Kidney epithelial cell (primary cell): ENCODE data around the gene MXD4. TPM values are rescaled to one million over a fixed set of nuclear protein-coding genes. Genes with fewer than 3 reads are reported as not detected.

Source experiments
- DNase-seq: peaks from one replicate; pipeline ENCODE4 v3.0.0-alpha.2; 2010; ENCODE audit warnings: low read depth
- H3K27me3 ChIP-seq: 2 replicates; pipeline ENCODE4 v1.6.0; 2011; ENCODE audit warnings: low read length; ENCODE audit not compliant: control insufficient read depth, insufficient read depth
- H3K36me3 ChIP-seq: 2 replicates; pipeline ENCODE4 v1.5.1; 2011; ENCODE audit warnings: low read length; ENCODE audit not compliant: control insufficient read depth, insufficient read depth
- H3K4me3 ChIP-seq: 2 replicates; pipeline ENCODE4 v1.5.1; 2011; ENCODE audit warnings: low read depth, mild to moderate bottlenecking, control low read depth, low read length
- total RNA-seq: library from RNA; depleted of rRNA; stranded (reverse); fragments of >200 nt; gene quantifications from 2 replicates; pipeline ENCODE4 v1.2.3, GENCODE V29; 2015
- TF ChIP-seq, protein P1 (sequence below): IDR thresholded peaks from 2 replicates; pipeline ENCODE4 v1.5.1; 2011; ENCODE audit warnings: mild to moderate bottlenecking, moderate library complexity, low read length, control low read depth, inconsistent platforms; ENCODE audit not compliant: insufficient read depth, poor library complexity, severe bottlenecking

The MXD4 gene
- total RNA-seq, 1 donor from 2014 or later, result 31.8 TPM

DNA sequence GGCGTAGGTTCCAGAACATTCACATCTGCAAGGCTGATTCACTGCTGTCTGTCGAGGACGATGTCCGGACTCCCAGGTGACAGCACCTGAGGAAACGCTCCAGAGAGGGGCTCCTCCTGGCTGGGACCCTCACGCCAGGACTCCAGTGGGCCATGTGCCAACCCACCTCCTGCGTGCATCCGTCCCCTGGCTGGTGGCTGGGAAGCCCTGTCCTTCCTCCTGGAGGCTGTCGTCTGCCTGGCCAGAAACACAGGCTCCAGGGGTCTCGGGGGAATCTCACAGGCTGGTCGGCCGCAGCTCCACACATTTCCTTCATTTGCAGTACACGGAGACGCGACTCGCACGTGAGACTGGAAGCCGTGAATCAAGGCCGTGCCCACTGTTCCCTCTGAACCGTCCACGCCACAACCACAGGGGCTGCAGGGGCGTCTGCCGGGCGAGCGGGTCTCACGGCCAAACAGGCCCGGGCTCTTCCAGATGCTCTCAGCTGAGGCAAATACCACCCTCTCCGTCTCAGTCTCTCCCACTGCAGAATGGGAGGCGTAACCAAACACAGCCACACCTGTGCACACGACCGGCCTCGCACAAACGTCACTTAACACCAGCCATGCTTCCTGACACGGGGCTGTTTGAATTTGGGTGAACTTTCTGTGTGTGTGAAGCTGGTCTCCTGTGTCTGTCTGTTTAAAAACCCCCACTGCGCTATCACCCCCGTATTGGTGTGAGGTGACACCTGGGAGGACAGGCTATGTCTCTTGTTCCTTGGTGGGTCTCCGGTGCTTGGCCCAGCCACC, 38.7 kb upstream of the MXD4 start:
- no peak for DNase-seq
- H3K36me3 ChIP-seq, result no peaks in the 10 kb centered on the region

GRCh38 chr4:2299794-2300193, 37.9 kb upstream of the MXD4 start:
- Histone ChIP-seq H3K27me3 (peaks cover 20% of the 10 kb centered on the region), H3K4me3 (no peak overlapping the region), H3K36me3 (no peaks in the 10 kb centered on the region)
- no peak for DNase-seq
- TF ChIP-seq, protein P1, sequence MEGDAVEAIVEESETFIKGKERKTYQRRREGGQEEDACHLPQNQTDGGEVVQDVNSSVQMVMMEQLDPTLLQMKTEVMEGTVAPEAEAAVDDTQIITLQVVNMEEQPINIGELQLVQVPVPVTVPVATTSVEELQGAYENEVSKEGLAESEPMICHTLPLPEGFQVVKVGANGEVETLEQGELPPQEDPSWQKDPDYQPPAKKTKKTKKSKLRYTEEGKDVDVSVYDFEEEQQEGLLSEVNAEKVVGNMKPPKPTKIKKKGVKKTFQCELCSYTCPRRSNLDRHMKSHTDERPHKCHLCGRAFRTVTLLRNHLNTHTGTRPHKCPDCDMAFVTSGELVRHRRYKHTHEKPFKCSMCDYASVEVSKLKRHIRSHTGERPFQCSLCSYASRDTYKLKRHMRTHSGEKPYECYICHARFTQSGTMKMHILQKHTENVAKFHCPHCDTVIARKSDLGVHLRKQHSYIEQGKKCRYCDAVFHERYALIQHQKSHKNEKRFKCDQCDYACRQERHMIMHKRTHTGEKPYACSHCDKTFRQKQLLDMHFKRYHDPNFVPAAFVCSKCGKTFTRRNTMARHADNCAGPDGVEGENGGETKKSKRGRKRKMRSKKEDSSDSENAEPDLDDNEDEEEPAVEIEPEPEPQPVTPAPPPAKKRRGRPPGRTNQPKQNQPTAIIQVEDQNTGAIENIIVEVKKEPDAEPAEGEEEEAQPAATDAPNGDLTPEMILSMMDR, result no peak

More for the DNA sequence above, 38.7 kb upstream of the MXD4 start:
- Histone ChIP-seq H3K27me3 (peaks cover 20% of the 10 kb centered on the region), H3K4me3 (no peak overlapping the region)
- TF ChIP-seq, protein P1, result no peak

DNA sequence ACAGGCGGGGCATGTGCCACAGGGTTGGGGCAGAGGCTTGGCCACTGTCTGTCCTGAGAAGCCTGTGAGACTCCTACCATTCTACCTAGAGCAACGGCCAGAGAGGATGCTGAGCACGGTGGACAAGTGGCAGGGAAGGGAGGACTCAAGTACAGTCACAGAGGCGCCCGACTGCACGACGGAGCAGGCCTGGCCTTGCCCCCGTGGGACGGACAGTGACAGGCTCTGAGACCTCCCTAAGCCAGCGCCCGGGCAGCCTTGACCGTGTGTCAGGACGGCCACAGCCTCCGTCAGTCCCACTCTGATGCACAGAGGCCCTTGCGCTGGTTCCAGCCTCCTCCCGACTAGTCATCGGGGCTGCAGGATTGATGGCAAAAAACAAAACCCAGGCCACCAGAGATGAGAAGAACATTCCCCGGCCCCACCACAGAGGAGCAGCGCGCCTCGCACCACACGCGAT, 36.7 kb upstream of the MXD4 start:
- TF ChIP-seq, protein P1, result no peak
- Histone ChIP-seq H3K36me3 (no peaks in the 10 kb centered on the region), H3K27me3 (peaks cover 20% of the 10 kb centered on the region), H3K4me3 (no peak overlapping the region)
- DNase-seq, result no peak

DNA sequence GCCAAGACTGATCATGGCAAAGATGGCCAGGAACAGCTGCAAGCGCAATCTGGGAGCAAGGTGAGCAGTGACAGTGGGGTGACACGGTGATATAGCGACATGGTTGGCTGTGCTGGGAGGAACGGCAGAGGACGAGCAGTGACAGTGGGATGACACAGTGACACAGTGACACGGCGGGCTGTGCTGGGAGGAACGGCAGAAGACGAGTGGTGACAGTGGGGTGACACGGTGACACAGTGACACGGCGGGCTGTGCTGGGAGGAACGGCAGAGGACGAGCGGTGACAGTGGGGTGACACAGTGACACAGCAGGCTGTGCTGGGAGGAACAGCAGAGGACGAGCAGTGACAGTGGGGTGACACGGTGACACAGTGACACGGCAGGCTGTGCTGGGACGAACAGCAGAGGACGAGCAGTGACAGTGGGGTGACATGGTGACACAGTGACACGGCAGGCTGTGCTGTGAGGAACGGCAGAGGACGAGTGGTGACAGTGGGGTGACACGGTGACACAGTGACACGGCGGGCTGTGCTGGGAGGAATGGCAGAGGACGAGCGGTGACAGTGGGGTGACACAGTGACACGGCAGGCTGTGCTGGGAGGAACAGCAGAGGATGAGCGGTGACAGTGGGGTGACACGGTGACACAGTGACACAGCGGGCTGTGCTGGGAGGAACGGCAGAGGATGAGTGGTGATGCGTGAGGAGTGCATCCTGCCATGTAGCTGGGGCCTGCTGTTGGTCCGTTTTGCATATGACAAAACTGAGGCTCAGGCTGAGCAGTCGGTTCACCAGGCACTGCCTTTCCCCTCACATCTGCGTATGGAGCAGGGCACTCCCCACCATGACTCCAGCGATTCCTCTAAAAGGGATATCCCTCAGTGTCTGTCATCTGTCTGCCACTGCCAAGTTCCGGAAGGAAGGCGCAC, 36.0 kb upstream of the MXD4 start:
- TF ChIP-seq, protein P1, result no peak
- Histone ChIP-seq H3K36me3 (no peaks in the 10 kb centered on the region), H3K27me3 (peaks cover 20% of the 10 kb centered on the region), H3K4me3 (no peak overlapping the region)
- no peak for DNase-seq

DNA sequence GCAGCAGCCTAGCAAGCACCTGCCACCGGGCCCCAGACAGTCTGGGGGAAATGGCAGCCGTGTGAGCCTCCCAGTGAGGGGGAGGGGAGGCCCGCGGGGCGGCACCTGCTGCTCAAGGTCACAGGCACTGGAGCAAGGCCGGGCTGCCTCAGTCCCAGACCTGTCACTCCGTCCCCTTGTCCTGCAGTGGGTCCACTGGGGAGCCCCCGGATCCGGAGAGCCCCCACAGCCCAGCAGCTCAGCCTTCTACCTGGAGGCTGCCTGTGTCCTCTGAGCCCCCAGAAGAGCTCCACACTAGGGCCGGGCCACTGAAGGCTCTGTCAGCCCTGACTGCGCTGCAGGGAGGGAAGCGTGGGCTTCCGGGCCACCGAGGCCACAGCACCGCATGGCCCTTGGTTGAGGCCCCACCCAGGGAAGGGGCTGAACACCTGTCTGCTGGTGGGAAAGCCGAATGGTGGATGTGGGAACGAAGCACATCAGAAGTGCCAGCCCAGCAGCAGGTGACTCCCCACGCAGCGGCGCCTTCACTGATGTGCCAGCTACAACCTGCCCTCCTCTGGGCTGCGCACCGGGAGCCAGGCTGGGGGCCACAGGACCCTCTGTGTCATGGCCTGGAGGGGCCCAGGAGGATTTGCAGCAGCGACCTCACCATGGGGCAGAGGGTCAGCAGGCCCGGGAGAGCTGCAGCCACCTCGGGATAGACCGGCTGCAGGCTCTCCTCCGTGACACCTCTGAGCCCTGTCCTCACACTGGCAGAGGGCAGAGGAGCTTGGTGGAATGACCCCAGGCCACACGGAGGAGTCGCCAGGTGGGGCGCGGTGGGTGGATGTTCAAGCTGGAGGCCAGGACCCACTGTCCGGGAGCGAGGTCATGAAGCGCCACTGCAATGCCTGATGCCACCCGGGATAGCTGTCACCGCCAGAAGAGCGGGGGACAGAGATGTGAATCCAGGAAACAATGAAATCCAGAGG, 35.0 kb upstream of the MXD4 start:
- no peak overlapping the region for H3K4me3 ChIP-seq
- peaks cover 22% of the 10 kb centered on the region for H3K27me3 ChIP-seq
- no peak for DNase-seq
- no peaks in the 10 kb centered on the region for H3K36me3 ChIP-seq
- TF ChIP-seq, protein P1, result no peak
